Pulmonary artery endothelial cell (primary cell): Measurements from ENCODE around the gene SMARCD3. TPM values are rescaled to one million over a fixed set of nuclear protein-coding genes. Genes with fewer than 3 reads are reported as not detected.

ENCODE experiments used
- DNase-seq: peaks from one replicate; pipeline ENCODE4 v3.0.0-alpha.2; 2011; ENCODE audit warnings: low read depth, low spot score
- total RNA-seq: library from RNA; depleted of rRNA; stranded (reverse); fragments of >200 nt; gene quantifications from 2 replicates; pipeline ENCODE4 v1.2.3, GENCODE V29; 2014

SMARCD3 gene
- total RNA-seq, 1 donor from 2014 or later, result 6.7 TPM

DNA sequence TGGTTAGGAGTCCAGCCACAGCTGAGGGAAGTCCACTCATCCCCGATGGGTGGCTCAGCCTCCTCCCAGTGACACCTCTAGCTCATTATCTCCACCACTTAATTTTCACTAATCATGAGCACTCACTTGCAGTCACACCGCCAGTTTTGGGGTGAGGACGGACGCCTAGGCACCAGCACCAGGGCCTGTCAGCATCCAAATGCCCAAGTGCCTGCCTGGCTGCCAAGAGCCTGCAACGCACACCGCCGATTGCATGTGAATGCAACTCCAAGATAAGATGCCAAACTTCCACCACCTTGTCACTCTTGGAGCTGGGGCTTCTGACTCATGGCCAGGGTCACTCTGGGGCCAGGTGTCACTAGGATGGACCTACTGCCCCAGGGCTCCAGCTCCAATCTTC, 24.4 kb upstream of the SMARCD3 start:
- no peak for DNase-seq

DNA sequence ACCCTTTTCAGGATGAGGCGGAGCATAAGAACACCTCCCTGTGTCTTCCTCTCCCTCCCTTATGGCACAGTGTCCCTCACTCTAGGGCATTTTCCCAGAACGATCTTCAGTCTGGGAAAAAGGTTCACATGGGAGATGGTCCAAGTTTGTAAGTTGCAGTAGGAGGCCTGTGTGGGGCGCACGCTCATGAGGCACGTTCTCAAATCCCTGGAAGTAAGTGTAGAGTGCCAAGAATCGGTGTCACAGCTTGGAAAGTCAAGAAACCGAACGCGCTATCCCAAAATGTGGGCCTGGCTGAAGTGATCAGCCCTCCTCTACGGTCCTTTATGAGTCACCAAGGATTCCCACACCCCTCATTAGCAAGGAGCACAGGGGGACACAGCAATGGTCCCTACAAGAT, 23.9 kb upstream of the SMARCD3 start:
- no peak for DNase-seq

DNA sequence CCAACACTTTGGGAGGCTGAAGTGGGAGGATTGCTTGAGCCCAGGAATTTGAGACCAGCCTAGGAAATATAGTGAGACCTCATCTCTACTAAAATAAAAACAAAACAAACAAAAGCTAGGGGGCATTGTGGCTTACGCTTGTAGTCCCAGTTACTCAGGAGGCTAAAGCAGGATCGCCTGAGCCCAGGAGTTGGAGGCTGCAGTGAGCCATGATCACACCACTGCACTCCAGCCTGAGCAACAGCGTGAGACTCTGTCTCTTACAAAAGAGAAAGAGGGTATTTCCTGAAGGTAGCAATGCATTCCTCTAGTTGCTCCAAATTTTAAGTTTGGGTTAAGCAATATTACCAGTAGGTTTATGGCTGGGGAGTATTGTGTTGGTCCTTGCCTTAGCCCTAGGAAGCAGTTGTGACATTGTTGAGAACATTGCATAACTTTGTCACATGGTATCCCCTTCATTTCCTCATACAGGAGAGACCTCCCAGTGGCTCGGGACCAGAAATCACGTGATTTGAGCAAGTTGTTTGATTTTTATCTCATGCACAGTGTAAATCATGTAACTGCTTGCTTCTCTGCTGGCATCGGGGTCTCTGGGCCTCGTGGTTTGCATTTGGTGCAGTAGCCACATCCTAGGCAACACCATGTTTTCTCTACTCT, 23.3 kb upstream of the SMARCD3 start:
- DNase-seq, result no peak

DNA sequence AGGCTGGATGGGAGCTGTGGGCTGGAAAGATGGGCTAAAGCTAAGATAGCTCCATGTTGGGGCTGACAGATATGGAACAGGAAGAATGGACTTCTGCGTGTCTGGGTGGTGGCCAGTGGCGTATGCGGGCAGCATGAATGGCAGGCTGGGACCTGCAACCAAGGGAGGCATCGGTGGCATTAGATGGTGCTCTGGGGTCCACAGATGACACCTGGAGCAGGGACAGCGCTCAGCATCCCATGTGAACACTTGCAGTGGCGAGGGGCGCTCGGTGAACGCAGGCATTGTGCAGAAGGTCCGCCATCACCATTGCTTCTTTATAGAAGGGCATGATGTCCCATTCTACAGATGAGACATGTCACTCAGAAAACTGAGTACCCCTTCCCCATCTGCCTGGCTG, 21.0 kb upstream of the SMARCD3 start:
- no peak for DNase-seq

DNA sequence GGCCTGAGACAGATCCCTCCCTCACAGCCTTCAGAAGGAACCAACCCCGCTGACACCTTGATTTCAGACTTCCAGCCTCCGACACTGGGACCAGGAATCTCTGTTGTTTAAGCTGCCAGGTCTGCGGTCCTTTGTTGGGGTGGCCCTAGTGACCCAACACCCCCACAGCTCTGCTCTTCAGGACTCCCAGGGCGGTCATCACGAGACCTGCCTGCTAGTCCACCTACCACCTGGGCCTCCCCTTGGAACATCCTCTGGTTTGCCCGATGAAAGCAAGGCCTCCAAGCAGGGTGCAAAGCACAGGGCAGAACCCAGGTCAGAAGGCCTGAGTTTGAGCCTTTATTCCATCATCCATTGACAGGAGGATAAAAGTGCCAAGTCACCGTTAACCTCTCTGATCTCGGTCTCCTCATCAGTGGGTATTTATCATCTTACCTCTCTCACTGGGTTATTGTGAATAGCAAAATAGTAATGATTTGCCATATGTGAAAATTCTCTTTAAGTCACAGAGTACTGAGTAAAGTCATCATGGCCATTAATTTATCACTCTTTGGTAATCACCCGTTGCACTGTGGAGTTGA, 16.9 kb upstream of the SMARCD3 start:
- DNase-seq, result no peak

DNA sequence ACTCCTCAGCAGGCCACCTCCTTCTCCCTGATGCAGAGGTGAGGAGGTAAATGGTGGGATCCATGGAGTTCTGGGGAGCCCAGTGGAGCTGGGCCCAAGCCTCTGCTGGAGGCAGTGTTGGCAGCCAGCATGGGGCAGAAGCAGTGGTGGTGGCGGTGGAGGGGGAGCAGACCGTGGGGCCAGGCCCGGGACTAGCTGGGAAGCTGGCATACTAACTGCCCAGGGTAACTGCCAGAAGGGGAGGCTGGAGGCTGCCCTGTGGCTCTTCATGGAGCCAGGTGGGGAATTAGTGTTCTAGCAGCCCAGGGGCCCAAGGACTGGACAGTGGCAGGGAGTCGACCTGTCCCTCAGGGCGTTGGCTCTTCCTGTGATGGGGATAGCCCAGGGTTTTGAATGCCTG, 16.1 kb upstream of the SMARCD3 start:
- DNase-seq, result no peak

DNA sequence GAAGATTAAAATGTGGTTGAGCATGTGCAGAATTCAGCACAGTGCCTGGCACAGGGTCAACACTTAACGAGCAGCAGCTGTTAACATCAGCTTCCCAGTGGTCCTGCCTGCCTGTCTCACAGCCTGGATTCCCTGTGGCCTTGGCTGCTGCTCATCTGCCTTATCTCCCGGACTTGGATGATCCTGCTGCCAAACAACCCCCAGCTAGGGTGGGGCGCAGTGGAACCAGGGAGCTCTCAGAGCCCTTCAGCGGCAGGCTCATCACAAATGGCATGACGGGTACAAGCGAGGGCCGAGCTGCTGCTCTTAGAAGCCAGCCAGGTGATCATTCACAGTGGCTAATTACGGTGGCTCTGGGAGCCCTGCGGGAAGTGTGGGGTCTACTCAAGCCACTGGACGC, 13.0 kb upstream of the SMARCD3 start:
- DNase-seq, result no peak

DNA sequence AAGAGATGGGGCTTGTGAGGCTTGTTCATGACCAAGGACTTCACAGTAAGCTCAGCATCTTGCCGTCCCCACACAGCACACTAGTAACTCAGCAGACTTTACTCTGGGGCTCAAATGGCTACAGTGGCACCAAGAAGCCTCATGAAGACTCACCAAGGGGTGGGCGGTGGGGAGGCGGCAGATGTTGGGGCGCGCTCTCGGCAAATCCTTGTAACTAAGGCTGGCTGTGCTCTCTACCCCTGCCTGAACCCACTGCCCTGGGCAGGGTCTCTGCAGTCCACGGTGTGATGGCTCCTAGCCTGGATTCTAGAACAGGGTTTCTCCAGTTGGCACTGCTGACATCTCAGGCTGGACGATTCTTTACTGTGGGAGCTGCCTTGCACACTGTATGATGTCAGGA, 12.4 kb upstream of the SMARCD3 start:
- no peak for DNase-seq

DNA sequence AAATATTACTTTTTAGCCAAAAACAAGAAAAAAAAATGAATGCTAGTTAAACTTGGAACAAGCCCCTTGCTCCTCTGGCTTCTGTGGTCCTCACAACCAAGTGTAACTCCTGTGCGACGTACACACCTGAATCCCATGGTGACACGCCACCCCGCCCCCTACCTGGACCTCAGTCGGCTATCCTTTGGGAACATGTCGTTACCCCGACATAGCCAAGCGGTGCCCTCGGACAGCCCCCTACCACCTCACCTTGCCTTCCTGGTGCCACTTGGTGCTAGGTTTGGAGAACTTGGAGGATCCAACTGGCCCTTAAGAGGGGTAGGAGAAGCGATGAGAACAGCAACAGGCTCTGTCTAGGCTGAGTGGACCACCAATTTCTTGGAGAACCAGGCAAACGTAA, 12.0 kb upstream of the SMARCD3 start:
- no peak for DNase-seq

DNA sequence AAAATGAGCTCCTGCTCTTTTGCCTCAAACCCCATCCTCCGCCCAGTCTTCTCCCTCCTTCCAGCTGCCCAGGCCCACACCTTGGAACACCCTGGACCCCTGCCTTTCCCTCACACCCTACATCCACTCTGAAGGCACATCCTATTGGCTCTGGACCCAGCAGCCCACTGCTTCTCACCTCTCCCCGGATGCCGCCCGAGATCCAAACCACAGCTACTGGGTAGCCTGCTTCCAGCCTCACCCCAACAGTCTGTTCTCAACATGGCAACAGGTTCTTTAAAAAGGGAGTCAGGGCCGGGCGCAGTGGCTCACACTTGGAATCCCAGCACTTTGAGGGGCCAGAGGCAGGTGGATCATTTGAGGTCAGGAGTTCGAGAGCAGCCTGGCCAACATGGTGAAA, 9.5 kb upstream of the SMARCD3 start:
- no peak for DNase-seq

DNA sequence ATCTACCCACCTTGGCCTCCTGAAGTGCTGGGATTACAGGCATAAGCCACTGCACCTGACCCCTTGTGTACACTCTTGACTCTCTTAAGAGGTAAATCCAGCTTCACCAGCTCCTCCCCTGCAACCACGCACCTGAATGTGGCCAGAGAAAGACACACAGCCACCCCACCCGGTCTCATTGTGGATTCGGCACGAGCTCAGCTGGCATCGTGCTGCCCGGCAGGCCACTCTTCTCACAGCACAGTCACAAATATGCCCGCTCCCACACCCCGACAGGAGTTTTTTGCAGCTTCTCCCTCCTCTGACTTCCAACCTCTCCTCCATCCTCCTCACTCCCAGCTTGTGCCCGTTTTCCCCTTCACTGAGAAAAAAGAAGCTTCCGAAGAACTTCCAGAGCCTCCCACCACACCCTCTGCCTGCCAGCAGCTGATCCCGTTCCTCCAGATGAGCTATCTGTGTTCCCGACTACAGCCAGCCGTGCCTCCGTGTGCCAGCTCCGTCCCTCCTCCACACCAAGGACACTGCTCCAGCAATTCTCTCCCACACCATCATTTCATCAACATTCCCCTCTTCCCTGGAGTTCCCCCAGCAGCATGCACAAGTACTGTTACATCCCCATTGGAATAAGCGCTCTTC, 8.0 kb upstream of the SMARCD3 start:
- DNase-seq, result no peak

DNA sequence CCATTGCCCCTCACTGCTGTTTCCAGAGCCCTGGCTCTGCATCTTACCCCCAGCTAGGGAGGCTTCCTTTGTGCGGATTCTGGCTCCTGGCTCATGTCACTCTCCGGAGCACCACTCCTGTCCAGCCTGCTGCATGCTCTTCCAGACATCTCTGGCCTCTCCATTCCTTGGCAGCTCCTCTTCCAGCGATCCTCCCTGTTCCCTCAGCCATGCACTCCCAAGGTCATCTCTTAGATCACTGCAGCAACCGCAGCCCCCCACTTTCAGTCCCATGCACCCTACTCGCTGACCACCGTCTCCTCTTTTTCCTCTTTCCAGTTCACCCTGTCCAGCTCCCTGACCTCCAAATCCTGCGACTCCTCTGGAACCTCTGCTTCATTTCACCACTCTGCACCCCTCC, 6.9 kb upstream of the SMARCD3 start:
- DNase-seq, result no peak

DNA sequence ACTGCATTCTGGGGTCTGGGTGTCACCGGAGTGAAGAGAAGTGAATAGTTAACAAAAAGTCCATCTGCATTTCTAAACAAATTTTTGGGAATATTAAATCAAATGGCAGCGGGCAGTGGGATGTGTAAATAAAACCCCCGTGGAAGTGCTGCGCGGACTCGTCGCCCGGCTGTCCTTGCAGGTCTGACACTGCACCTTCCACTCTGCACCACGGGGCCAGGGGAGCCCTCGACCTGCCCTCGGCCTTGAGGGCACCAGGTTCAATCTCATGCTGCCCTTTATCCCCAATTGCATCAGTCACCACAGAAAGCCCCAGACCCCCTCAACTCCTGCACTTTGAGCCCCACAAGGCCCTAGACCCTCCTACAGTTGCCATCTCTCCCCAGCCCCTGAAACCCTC, 6.4 kb upstream of the SMARCD3 start:
- no peak for DNase-seq

DNA sequence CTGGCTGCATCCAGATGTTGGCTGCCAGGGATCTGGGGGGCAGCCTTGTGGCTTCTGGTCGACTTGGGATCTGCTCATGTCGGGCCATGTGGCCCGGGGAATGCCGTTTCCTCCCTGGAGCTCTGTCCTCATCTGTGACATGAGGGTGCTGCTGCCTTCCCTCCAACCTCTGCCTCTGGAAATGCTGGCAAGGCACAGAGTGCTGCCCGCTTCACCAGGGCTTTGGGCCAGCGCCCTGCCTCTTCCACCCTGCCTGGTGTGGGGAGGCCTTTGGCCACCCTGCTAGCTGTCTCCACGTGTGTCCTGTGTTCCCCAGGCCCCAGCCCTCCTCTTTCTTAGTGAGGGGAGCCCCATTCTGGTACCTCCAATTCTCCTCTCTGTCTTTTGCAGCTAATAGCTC, 5.8 kb upstream of the SMARCD3 start:
- DNase-seq, result no peak

DNA sequence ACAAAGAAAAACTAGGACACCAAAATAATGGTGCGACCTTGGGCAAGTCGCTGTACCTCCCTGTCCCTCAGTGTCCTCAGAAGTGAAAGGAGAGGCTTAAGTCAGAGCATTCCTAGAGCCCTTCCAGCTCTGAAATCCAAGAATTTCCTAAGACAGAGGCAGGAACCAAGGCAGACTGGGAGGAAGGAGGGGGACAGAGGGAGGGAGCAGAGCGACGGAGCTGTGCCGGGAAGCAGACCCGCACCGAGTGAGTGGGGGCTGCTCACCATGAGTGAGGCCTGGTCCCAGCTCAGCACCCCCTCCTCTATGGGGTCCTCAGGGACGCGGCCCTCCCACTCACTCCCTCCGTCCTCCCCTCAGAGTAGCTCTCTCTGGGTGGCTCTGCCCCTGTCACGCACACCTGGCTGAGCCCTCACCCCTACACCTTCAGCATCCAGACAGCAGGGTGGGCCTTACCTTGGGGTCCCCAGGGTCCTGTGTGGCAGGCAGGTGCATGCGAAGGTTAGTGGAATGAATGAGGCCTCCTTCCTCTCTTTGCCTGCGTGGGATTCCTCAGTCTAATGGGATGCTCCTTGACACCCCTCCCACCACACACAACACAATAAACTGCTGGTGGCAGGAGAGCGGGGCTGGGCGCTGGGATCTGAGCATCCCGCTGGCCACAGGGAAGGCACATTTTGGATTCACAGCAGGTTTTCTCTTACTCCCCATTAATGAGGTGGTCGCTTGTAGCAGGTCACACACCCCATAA, 4.6 kb upstream of the SMARCD3 start:
- no peak for DNase-seq

DNA sequence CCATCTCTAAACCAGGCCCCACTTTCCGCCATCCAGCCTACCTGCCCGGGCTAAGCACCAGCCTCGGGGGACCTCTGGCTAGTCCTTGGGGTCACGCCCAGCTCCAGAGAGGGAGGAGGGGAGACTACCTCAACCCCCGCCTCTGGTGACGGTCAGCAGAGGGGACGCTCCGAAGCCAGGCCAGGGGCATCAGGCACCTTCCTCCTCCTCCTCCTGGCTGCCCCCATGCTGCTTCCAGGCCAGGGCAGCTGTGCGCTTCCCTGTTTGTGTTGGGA, 4.0 kb upstream of the SMARCD3 start:
- DNase-seq, result no peak

DNA sequence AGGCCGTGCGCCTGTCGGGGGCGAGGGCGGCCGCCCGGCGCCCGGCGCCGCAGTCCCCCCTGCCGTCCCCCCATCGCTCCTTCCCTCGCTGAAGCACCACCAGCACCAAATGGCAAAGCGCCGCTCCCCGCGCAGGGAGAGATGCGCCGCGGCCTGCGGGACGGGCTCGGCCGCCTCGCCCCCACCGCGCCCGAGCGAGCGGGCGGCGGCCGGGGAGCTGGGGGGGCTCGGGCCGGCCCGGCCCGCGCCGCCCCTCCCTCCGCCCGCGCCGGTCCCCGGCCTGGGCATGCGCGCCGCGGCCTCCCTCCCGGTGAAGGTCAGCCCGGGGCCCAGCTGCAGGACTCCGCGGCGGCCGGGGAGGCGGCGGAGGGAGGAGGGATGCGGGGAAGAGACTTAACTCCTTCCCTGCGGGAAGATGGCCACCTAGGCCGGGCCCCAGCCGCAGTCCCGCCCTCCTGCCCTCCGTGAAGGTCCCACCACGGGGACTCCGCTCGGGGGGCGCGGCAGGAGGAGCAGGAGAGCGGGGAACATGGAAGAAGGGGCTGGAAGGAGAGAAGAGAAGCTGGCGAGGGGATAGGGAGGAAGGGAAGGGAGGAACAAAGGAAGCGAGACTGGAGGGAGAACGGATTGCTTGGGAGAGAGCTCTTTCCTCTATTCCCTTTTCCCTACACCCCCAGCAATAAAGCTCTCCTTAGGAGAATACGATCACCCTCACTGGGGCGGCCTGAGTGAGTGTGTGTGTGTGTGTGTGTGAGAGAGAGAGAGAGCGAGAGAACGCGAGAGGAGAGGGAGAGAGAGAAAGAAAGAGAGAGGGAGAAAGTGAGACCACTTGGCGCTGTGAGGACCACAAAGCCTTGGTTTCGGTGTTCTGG, 3.4 kb upstream of the SMARCD3 start:
- DNase-seq, result no peak

DNA sequence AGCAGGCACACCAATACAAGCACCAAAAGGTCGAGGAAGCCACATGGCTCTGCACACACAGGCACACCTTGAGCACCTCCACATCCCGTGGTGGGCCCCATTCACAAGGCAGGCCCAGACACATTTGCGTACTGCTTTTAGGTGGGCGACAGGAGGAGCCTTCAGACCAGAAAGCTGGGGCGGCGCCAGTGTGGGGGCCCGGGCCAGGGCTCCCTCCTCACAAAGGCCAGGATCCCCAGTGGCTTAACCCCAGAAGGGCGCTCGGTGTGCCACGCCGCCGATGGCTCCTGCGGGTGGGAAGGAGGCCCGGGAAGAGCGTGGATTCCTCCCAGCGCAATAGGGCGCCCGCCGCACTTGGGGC, 2.8 kb upstream of the SMARCD3 start:
- DNase-seq, result no peak

DNA sequence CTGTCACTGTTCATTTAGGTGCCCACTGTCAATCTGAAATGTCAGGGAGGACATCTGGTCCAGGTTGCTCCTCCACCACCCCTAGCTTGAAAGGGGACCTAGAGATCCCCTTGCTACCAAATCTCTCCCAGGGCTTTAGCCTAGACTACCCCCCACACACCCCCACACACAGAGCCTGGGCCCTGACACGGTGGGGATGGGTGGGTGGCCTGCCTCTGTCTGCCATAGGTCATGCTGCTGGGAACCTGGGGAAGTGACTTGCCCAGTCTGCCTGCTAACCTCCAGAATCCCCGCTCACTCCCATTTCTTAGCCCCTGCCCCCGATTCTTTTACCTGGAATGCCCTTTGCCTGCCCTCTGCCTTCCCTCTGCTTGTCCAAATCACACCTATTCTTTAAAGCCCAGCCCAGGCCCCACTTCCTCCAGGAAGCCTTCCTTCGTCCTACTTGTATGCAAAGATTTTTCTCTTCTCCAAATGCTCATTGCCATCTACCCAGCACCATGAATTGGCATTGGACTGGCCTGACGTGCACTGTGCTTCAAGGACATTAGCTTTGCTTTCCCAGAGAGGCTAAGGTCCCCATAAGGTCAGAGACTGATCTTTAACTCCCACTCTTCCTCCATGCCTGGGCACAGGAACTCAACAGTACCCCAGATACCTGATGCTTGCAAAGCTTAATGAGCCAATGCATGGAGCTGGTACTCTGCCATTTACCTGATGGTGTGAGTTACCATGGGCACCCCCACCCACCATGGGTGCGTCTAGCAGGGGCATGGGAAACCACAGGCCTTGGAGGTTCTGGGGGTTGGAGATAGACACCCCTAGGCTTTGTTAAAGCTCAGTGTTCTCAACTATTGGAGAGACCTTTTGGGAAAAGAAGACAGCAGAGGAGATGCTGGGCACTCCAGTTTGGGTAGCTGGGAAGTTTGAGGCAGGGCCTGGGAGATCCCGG, 2.0 kb upstream of the SMARCD3 start:
- no peak for DNase-seq

DNA sequence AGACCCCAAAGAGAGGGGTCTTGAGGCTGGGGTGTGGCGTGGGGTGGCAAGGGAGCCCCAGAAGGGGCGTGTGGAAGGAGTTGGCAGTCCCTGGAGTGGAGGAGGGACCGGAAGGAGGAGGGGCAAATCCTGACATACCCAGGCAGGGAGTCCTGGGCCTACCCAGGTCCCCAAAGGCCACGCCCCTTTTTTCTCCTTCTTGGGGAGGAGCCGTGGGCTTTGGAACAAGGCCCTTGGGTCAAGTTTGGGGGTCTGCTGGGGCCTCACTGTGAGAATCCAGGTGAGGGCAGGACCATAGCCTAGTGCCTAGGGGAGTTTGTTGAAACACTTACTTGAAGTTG, 1.2 kb upstream of the SMARCD3 start:
- DNase-seq, result no peak
